Neural cell (in vitro differentiated cells): ENCODE data around the gene GRWD1. TPM values are rescaled to one million over a fixed set of nuclear protein-coding genes. Genes with fewer than 3 reads are reported as not detected.

ENCODE experiments used
- H2AFZ ChIP-seq: fragments of 200-600, 300-800 bp; sonication (generic), shearing (Covaris generic); 2 replicates; pipeline ENCODE4 v1.6.0; 2014; ENCODE audit warnings: low read depth, mild to moderate bottlenecking, antibody characterized with exemption, low read length, moderate library complexity
- H3F3A ChIP-seq: fragments of 200-600 bp; shearing (Covaris generic); 2 replicates; pipeline ENCODE4 v1.6.1; 2016; ENCODE audit warnings: mild to moderate bottlenecking, moderate library complexity, mixed read lengths, antibody characterized with exemption, low read length; ENCODE audit not compliant: insufficient read depth, poor library complexity, severe bottlenecking
- H3K27ac ChIP-seq: fragments of 200-600, 300-800 bp; sonication (generic), shearing (Covaris generic); 2 replicates; pipeline ENCODE4 v1.5.1; 2014; ENCODE audit warnings: mild to moderate bottlenecking, low read length, moderate library complexity
- H3K27me3 ChIP-seq: fragments of 300-800, 200-600 bp; sonication (generic), shearing (Covaris generic); 2 replicates; pipeline ENCODE4 v1.6.0; 2014; ENCODE audit warnings: mild to moderate bottlenecking, low read depth, low read length, moderate library complexity; ENCODE audit not compliant: insufficient read depth
- H3K36me3 ChIP-seq: fragments of 300-800, 200-600 bp; sonication (generic), shearing (Covaris generic); 2 replicates; pipeline ENCODE4 v1.5.1; 2014; ENCODE audit warnings: mild to moderate bottlenecking, antibody characterized with exemption, low read length, moderate library complexity; ENCODE audit not compliant: insufficient read depth
- H3K4me2 ChIP-seq: fragments of 300-800, 200-600 bp; sonication (generic), shearing (Covaris generic); 2 replicates; pipeline ENCODE4 v1.6.0; 2014; ENCODE audit warnings: mild to moderate bottlenecking, low read length
- H3K4me3 ChIP-seq: fragments of 300-800, 200-600 bp; sonication (generic), shearing (Covaris generic); 2 replicates; pipeline ENCODE4 v1.5.1; 2014; ENCODE audit warnings: mild to moderate bottlenecking, low read length, moderate library complexity
- H3K79me2 ChIP-seq: fragments of 200-600 bp; shearing (Covaris generic); replicated peaks from 2 replicates; pipeline ENCODE4 v1.6.0; 2014; ENCODE audit warnings: mild to moderate bottlenecking, low read length, moderate library complexity; ENCODE audit not compliant: insufficient read depth
- H3K9ac ChIP-seq: fragments of 300-800, 200-600 bp; sonication (generic), shearing (Covaris generic); 2 replicates; pipeline ENCODE4 v1.6.1; 2016; ENCODE audit warnings: mild to moderate bottlenecking, low read length, mixed read lengths
- H3K9me2 ChIP-seq: fragments of 200-600 bp; shearing (Covaris generic); 2 replicates; pipeline ENCODE4 v1.6.1; 2016; ENCODE audit warnings: mild to moderate bottlenecking, low read length, mixed read lengths; ENCODE audit not compliant: insufficient read depth
- H3K9me3 ChIP-seq: fragments of 200-600, 300-800 bp; sonication (generic), shearing (Covaris generic); 2 replicates; pipeline ENCODE4 v1.6.1; 2016; ENCODE audit warnings: mild to moderate bottlenecking, mixed run types, low read length, moderate library complexity, mixed read lengths
- H4K20me1 ChIP-seq: fragments of 200-600 bp; shearing (Covaris generic); 2 replicates; pipeline ENCODE4 v1.6.1; 2016; ENCODE audit warnings: mild to moderate bottlenecking, mixed run types; ENCODE audit not compliant: insufficient read depth
- CTCF ChIP-seq: fragments of 450-650 bp; IDR thresholded peaks from 2 replicates; pipeline ENCODE4 v1.5.1; 2014; ENCODE audit warnings: antibody characterized with exemption, mild to moderate bottlenecking, moderate library complexity; ENCODE audit not compliant: poor library complexity, severe bottlenecking
- EP300 ChIP-seq: fragments of 450-650 bp; conservative IDR thresholded peaks from 2 replicates; pipeline ENCODE4 v1.6.1; 2014; ENCODE audit warnings: antibody characterized with exemption, mild to moderate bottlenecking, moderate library complexity; ENCODE audit not compliant: poor library complexity, severe bottlenecking
- EZH2 ChIP-seq: fragments of 200-600, 300-800 bp; shearing (Covaris generic), sonication (generic); IDR thresholded peaks from 2 replicates; pipeline ENCODE4 v1.6.1; 2014; ENCODE audit warnings: antibody characterized with exemption, low read length, borderline replicate concordance, mild to moderate bottlenecking; ENCODE audit not compliant: insufficient read depth, poor library complexity, severe bottlenecking
- MXI1 ChIP-seq: fragments of 450-650 bp; conservative IDR thresholded peaks from 2 replicates; pipeline ENCODE4 v1.6.1; 2014; ENCODE audit warnings: antibody characterized with exemption, mild to moderate bottlenecking; ENCODE audit not compliant: poor library complexity, severe bottlenecking
- POLR2AphosphoS5 ChIP-seq: IDR thresholded peaks from 2 replicates; pipeline ENCODE4 v1.6.1; 2012
- RAD21 ChIP-seq: fragments of 450-650 bp; conservative IDR thresholded peaks from 2 replicates; pipeline ENCODE4 v1.6.1; 2014; ENCODE audit warnings: antibody characterized with exemption, mild to moderate bottlenecking, moderate library complexity
- REST ChIP-seq: IDR thresholded peaks from 2 replicates; pipeline ENCODE4 v1.6.1; 2012; ENCODE audit warnings: borderline replicate concordance
- SMC3 ChIP-seq: fragments of 450-650 bp; conservative IDR thresholded peaks from 2 replicates; pipeline ENCODE4 v1.6.1; 2014; ENCODE audit warnings: antibody characterized with exemption, mild to moderate bottlenecking, moderate library complexity; ENCODE audit not compliant: poor library complexity
- TAF1 ChIP-seq: IDR thresholded peaks from 2 replicates; pipeline ENCODE4 v1.6.1; 2012; ENCODE audit warnings: low read depth
- polyA plus RNA-seq: library from polyadenylated mRNA; depleted of rRNA; stranded (reverse); fragments of >200 nt; gene quantifications from 2 replicates; pipeline ENCODE4 v1.2.3, GENCODE V29; 2014

Gene GRWD1
- polyA plus RNA-seq, 1 donor from 2014 or later = 11.8 TPM

GRCh38 chr19:48477067-48477685 is 31.4 kb downstream of the GRWD1 start:
- no peak for TF ChIP-seq EP300
- TF ChIP-seq SMC3 = no peak
- no peak for TF ChIP-seq RAD21
- no peak for TF ChIP-seq EZH2
- TF ChIP-seq MXI1 = no peak
- TF ChIP-seq REST = no peak
- TF ChIP-seq TAF1 = no peak
- no peak for TF ChIP-seq CTCF
- no peak for TF ChIP-seq POLR2AphosphoS5
- no peaks in the 10 kb centered on the region for H3K27me3 ChIP-seq
- H3F3A ChIP-seq = no peaks in the 10 kb centered on the region
- no peaks in the 10 kb centered on the region for H4K20me1 ChIP-seq
- no peaks in the 10 kb centered on the region for H3K9me3 ChIP-seq
- H3K4me2 ChIP-seq = no peak overlapping the region
- H2AFZ ChIP-seq = no peak overlapping the region
- H3K27ac ChIP-seq = no peak overlapping the region
- H3K36me3 ChIP-seq = no peaks in the 10 kb centered on the region
- no peaks in the 10 kb centered on the region for H3K79me2 ChIP-seq
- H3K9me2 ChIP-seq = no peaks in the 10 kb centered on the region
- no peak overlapping the region for H3K9ac ChIP-seq
- H3K4me3 ChIP-seq = no peak overlapping the region

- Histone ChIP-seq H3K4me2 (no peak overlapping the region), H3K9ac (no peak overlapping the region), H3F3A (no peaks in the 10 kb centered on the region), H3K36me3 (no peaks in the 10 kb centered on the region), H2AFZ (no peak overlapping the region), H3K27ac (no peak overlapping the region), H3K79me2 (no peaks in the 10 kb centered on the region), H3K4me3 (no peak overlapping the region), H3K9me2 (no peaks in the 10 kb centered on the region), H3K9me3 (no peaks in the 10 kb centered on the region), H4K20me1 (no peaks in the 10 kb centered on the region), H3K27me3 (no peaks in the 10 kb centered on the region)
- TF ChIP-seq REST (no peak), RAD21 (no peak), CTCF (no peak), TAF1 (no peak), POLR2AphosphoS5 (no peak), EZH2 (no peak), MXI1 (no peak), EP300 (no peak), SMC3 (no peak)
Observed at GRCh38 chr19:48477698-48478338, 32.0 kb downstream of the GRWD1 start.
